ENCODE data around the gene MICB. TPM values are rescaled to one million over a fixed set of nuclear protein-coding genes. Genes with fewer than 3 reads are reported as not detected.
A peak's percentile ranks its signal among the peaks of the same experiment; 100 is the strongest.

MICB gene
- total RNA-seq, 1 experiment from 2014 or later = 13.2 TPM

DNA sequence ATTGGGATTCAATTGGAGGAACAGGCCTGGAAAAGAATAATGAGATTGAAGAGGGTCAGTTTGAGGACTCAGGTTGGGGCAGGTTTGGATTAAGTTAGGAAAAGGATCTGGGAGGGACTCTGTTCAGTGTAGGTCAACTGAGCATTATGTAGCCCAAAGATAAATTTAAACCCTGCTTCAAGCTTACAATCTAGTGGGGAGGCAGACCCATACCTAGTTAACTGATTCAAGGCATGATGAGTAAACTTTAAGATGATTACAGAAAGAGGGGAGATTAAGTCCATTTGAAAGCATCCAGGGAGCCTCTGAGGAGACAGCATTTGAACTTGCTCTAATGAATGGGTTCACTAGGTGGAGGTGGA, 62.7 kb downstream of the MICB start:
- Histone ChIP-seq H3K79me2 (ENCODE audit: low read length) (peaks cover 16% of the 10 kb centered on the region; the same call in 1 of the 2 replicates), H4K20me1 (ENCODE audit: insufficient read depth, low read depth, low read length) (no peaks in the 10 kb centered on the region), H3K9me3 (ENCODE audit: low read length) (no peaks in the 10 kb centered on the region), H2AFZ (ENCODE audit: low read length) (no peak overlapping the region), H3K27ac (ENCODE audit: low read length) (peak overlapping the region; percentile 99), H3K9me2 (replicated peaks; ENCODE audit: insufficient read depth, low read length) (no peaks in the 10 kb centered on the region), H3K27me3 (ENCODE audit: low read length) (no peaks in the 10 kb centered on the region), H3K36me3 (ENCODE audit: insufficient read depth, low read length) (no peaks in the 10 kb centered on the region), H3K9ac (ENCODE audit: low read length) (peak overlapping the region; percentile 93), H3K4me1 (ENCODE audit: low read length) (peaks cover 94% of the 10 kb centered on the region), H3K4me3 (ENCODE audit: low read length) (peak overlapping the region; percentile 39), H3K4me2 (ENCODE audit: low read depth, low read length, poor library complexity, severe bottlenecking) (peak overlapping the region; percentile 83)
- peak; percentile 69 for DNase-seq

Small RNA genes lying within 50 kb of the gene (small RNA-seq; reads per million reads assigned to genes)
- gene AL663061.1 (not detected), gene RF00019 (not detected), gene SNORD117 (108 reads per million, percentile 99 among the genes with 10 or more reads in this experiment), gene SNORD84 (not detected)

Other genes starting within 250 kb of the MICB start
- 317 and 613 TPM in 2 replicates for gene HLA-C, start 226.1 kb upstream of the MICB start, total RNA-seq (2014; rRNA removed; shearing (Covaris generic); ENCODE audit: low replicate concordance)
- gene HLA-B, start 141.0 kb upstream of the MICB start, total RNA-seq (2014; rRNA removed; shearing (Covaris generic); ENCODE audit: low replicate concordance) = 1,556 and 2,615 TPM in 2 replicates
- gene MICA, start 94.5 kb upstream of the MICB start, total RNA-seq (2014; rRNA removed; shearing (Covaris generic); ENCODE audit: low replicate concordance) = not detected in 2 replicates
- not detected in 2 replicates for gene MCCD1, start 30.8 kb downstream of the MICB start, total RNA-seq (2014; rRNA removed; shearing (Covaris generic); ENCODE audit: low replicate concordance)
- 412 and 561 TPM in 2 replicates for gene DDX39B, start 43.9 kb downstream of the MICB start, total RNA-seq (2014; rRNA removed; shearing (Covaris generic); ENCODE audit: low replicate concordance)
- gene ATP6V1G2, start 48.5 kb downstream of the MICB start, total RNA-seq (2014; rRNA removed; shearing (Covaris generic); ENCODE audit: low replicate concordance) = 15.2 and 34.9 TPM in 2 replicates
- gene NFKBIL1, start 49.5 kb downstream of the MICB start, total RNA-seq (2014; rRNA removed; shearing (Covaris generic); ENCODE audit: low replicate concordance) = 21.8 and 46.1 TPM in 2 replicates
- gene LTA, start 74.1 kb downstream of the MICB start, total RNA-seq (2014; rRNA removed; shearing (Covaris generic); ENCODE audit: low replicate concordance) = 71.1 and 128 TPM in 2 replicates
- gene TNF, start 77.4 kb downstream of the MICB start, total RNA-seq (2014; rRNA removed; shearing (Covaris generic); ENCODE audit: low replicate concordance) = 223 and 233 TPM in 2 replicates
- 74.1 and 241 TPM in 2 replicates for gene LTB, start 84.3 kb downstream of the MICB start, total RNA-seq (2014; rRNA removed; shearing (Covaris generic); ENCODE audit: low replicate concordance)
- gene LST1, start 88.1 kb downstream of the MICB start, total RNA-seq (2014; rRNA removed; shearing (Covaris generic); ENCODE audit: low replicate concordance) = 5.1 and 6.6 TPM in 2 replicates
- not detected in 2 replicates for gene NCR3, start 94.9 kb downstream of the MICB start, total RNA-seq (2014; rRNA removed; shearing (Covaris generic); ENCODE audit: low replicate concordance)
- 0.76 TPM in 1 of 2 replicates, not detected in the other for gene AIF1, start 117.1 kb downstream of the MICB start, total RNA-seq (2014; rRNA removed; shearing (Covaris generic); ENCODE audit: low replicate concordance)
- 123 and 147 TPM in 2 replicates for gene PRRC2A, start 122.6 kb downstream of the MICB start, total RNA-seq (2014; rRNA removed; shearing (Covaris generic); ENCODE audit: low replicate concordance)
- gene BAG6, start 154.5 kb downstream of the MICB start, total RNA-seq (2014; rRNA removed; shearing (Covaris generic); ENCODE audit: low replicate concordance) = 145 and 229 TPM in 2 replicates
- 6.7 and 7.6 TPM in 2 replicates for gene APOM, start 157.7 kb downstream of the MICB start, total RNA-seq (2014; rRNA removed; shearing (Covaris generic); ENCODE audit: low replicate concordance)
- gene C6orf47, start 162.6 kb downstream of the MICB start, total RNA-seq (2014; rRNA removed; shearing (Covaris generic); ENCODE audit: low replicate concordance) = 13.8 and 35.6 TPM in 2 replicates
- 18.6 and 26.2 TPM in 2 replicates for gene GPANK1, start 166.9 kb downstream of the MICB start, total RNA-seq (2014; rRNA removed; shearing (Covaris generic); ENCODE audit: low replicate concordance)
- gene CSNK2B, start 167.9 kb downstream of the MICB start, total RNA-seq (2014; rRNA removed; shearing (Covaris generic); ENCODE audit: low replicate concordance) = 178 and 212 TPM in 2 replicates
- gene LY6G5B, start 171.8 kb downstream of the MICB start, total RNA-seq (2014; rRNA removed; shearing (Covaris generic); ENCODE audit: low replicate concordance) = 3.4 and 7.3 TPM in 2 replicates
- 0.51 TPM in 1 of 2 replicates, not detected in the other for gene LY6G5C, start 182.9 kb downstream of the MICB start, total RNA-seq (2014; rRNA removed; shearing (Covaris generic); ENCODE audit: low replicate concordance)
- gene ABHD16A, start 205.2 kb downstream of the MICB start, total RNA-seq (2014; rRNA removed; shearing (Covaris generic); ENCODE audit: low replicate concordance) = 55.6 and 92.1 TPM in 2 replicates
- gene LY6G6F, start 208.7 kb downstream of the MICB start, total RNA-seq (2014; rRNA removed; shearing (Covaris generic); ENCODE audit: low replicate concordance) = not detected in 2 replicates
- gene LY6G6D, start 217.2 kb downstream of the MICB start, total RNA-seq (2014; rRNA removed; shearing (Covaris generic); ENCODE audit: low replicate concordance) = not detected in 2 replicates
- gene LY6G6C, start 223.6 kb downstream of the MICB start, total RNA-seq (2014; rRNA removed; shearing (Covaris generic); ENCODE audit: low replicate concordance) = not detected in 2 replicates
- not detected in 2 replicates for gene MPIG6B, start 225.2 kb downstream of the MICB start, total RNA-seq (2014; rRNA removed; shearing (Covaris generic); ENCODE audit: low replicate concordance)
- 13.3 and 24.0 TPM in 2 replicates for gene DDAH2, start 231.2 kb downstream of the MICB start, total RNA-seq (2014; rRNA removed; shearing (Covaris generic); ENCODE audit: low replicate concordance)
- gene CLIC1, start 238.4 kb downstream of the MICB start, total RNA-seq (2014; rRNA removed; shearing (Covaris generic); ENCODE audit: low replicate concordance) = 385 and 405 TPM in 2 replicates
- gene MSH5, start 241.9 kb downstream of the MICB start, total RNA-seq (2014; rRNA removed; shearing (Covaris generic); ENCODE audit: low replicate concordance) = 30.5 and 58.4 TPM in 2 replicates